Skeletal muscle cell (primary cell): ENCODE results near the gene CSN1S1.
A peak's percentile ranks its signal among the peaks of the same experiment; 100 is the strongest.

ENCODE experiments used
- DNase-seq: peaks from one replicate; pipeline ENCODE4 v3.0.0-alpha.2; 2010; ENCODE audit warnings: low read depth
- H3K4me3 ChIP-seq: 2 replicates; pipeline ENCODE4 v1.5.1; 2011; ENCODE audit warnings: low read depth, mild to moderate bottlenecking, control low read depth, low read length, moderate library complexity

The CSN1S1 gene

GRCh38 chr4:69984030-69984443, 53.2 kb downstream of the CSN1S1 start:
- DNase-seq: peak; percentile 66
- H3K4me3 ChIP-seq: no peak overlapping the region

- DNase-seq: no peak
- no peak overlapping the region for H3K4me3 ChIP-seq
Measured at GRCh38 chr4:69986663-69987062, 55.8 kb downstream of the CSN1S1 start.

- H3K4me3 ChIP-seq: no peak overlapping the region
- DNase-seq: no peak
Measured at GRCh38 chr4:69991016-69991415, 60.1 kb downstream of the CSN1S1 start.

GRCh38 chr4:69994782-69995181, 63.9 kb downstream of the CSN1S1 start:
- no peak overlapping the region for H3K4me3 ChIP-seq
- no peak for DNase-seq

GRCh38 chr4:69995526-69996016, 64.7 kb downstream of the CSN1S1 start, which contains the start of gene STATH:
Gene STATH (plus strand): TSS chr4:69995966. CDS start chr4:69998438, 2,472 bp downstream.
- no peak within 1 kb of the TSS for H3K4me3 ChIP-seq
- DNase-seq: peak; percentile 12
